GM21717 (cell line): ENCODE measurements around the gene APBB2.

Experiments used
- ATAC-seq: cut with Tn5 transposase; IDR thresholded peaks from one replicate; pipeline ENCODE4 v1.9.1; 2021; ENCODE audit warnings: mild to moderate bottlenecking, moderate library complexity; ENCODE audit not compliant: unreplicated experiment

The APBB2 gene

DNA sequence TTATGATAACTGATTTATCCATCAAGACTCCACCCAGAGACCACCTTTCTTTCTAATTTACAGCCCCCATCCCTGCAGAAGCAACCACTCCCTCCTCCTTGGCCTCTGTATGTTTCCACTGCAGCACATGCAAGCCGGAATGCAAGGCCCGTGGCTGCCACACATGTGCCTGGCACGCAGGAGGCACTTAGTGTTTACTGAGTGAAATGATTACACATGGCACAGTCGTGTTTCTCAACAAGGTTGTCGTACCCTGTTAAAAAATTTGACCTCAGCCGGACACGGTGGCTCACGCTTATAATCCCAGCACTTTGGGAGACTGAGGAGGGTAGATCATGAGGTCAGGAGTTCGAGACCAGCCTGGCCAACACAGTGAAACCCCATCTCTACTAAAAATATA, 104.3 kb downstream of the APBB2 start:
- ATAC-seq, result no peak

DNA sequence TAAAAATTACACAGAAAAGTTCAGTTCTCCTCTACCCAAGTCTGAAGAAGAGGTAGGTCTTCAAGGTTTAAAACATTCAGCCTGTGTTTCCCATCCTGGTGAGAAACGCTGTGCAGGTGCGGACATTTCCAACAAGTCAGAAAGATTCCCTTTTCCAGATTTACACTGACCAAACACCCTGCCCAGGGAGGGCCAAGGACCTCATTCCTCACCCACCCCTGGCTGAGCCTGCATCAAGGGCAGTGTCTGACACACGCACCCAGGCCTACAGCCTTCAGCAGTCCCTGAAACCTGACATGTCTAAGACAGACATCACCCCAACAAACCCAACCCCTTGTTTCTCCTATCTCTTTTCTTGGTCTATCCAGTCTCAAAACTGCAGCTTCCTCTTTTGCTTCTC, 105.9 kb downstream of the APBB2 start:
- no peak for ATAC-seq

DNA sequence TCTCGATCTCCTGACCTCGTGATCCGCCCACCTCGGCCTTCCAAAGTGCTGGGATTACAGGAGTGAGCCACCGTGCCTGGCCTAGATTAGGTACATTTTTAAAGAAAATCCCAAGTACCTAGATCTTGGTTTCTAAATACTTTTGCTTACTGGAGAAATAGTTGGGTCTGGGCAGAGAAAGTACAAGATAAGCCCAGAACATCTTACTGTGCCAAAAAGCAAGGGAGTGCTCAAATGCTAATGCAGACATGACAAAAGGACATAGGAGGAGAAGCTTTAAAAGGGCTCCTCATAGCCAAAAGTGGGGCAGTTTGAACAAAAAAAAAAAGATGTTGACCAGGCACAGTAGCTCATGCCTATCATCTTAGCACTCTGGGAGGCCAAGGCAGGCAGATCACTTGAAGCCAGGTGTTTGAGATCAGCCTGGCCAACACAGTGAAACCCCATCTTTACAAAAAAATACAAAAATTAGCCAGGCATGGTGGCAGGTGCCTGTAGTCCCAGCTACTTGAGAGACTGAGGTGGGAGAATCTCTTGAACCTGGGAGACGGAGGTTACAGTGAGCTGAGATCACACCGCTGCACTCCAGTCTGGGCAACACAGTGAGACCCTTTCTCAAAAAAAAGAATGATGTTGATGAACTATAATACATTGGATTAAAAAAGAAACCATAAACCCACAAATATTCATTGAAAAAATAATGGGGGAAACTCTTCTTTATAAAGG, 107.5 kb downstream of the APBB2 start:
- ATAC-seq, result no peak

DNA sequence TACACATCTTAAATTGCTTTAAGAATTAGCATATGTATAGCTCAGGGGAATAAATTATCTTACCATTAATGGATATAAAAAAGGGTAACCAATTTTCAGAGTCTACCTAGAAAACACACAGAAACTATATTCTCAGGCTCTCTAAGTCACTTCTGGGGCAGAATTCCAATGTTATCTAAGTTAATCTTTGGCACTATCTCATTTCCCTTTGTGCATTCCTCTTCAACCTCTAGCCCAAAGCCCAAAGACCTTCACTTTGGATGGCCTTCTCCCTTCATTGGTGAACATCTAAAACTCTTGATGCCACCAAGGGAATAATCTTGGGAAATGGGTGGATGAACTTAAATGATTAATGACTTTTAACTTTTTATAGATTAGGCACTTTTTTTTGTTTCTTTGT, 108.3 kb downstream of the APBB2 start:
- no peak for ATAC-seq

DNA sequence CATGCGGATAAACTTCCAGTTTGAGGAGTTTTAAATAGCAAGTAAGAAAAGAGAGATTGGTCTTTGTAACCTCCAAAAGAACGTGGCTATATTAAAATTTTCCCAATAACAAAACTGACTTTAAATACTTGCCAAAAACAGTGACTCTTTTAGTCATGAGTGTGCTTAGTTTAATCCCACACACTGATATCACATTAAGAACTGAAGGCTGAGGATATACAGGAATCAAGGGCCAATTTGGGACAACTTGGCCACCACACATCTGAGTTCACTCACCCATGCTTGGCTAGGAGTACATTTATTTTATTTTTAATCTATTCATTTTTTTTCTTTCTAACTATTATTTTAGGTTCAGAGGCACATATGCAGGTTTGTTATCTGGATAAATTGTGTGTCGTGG, 110.2 kb downstream of the APBB2 start:
- no peak for ATAC-seq

DNA sequence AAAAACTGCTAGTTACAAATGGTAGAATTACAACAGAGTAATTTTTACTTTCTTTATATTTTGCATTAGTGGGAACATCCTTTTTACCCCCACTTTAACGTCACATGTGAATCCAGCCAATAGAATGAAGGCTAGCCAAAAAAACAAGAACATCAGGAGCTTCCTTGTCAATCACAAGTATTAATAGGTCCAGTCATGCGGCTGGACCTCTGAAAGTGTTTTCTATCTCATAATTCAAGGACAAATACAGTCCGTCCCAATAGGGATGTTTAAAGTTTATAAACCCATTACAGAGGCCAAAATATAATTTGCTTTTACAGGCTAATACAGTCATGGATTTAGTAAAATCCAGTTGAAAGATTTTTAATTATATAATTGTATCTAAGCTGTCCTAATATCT, 110.7 kb downstream of the APBB2 start:
- no peak for ATAC-seq

DNA sequence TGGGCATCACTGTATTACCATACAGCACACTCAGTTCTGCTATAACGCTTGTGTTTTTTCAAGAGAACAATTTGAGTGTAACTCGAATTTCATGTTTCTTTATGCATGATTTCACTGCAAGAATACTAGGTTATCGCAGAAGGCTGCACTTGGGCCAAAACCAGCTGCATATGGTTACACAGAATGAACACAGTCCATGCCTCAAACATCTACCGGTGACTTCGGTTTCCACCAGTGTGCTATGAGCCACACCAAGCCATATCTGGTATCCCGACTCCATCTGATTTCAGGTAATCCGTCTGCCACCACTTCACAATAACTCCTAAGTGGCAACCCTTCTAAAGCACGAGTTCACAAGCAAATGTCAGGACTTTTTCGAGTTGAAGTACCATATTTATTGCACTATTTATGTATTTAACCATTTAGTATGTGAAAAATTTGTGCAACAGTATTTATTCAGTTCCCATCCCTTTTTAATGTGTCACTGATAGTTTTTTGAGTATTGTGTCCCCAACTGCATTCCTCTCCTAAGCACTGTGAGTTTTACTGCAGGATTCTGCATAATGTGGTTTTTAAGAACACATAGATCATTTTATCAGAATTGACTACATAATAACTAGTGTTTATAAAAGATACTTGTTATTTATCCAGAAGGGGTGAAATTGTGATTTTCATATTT, 111.8 kb downstream of the APBB2 start:
- ATAC-seq, result no peak

DNA sequence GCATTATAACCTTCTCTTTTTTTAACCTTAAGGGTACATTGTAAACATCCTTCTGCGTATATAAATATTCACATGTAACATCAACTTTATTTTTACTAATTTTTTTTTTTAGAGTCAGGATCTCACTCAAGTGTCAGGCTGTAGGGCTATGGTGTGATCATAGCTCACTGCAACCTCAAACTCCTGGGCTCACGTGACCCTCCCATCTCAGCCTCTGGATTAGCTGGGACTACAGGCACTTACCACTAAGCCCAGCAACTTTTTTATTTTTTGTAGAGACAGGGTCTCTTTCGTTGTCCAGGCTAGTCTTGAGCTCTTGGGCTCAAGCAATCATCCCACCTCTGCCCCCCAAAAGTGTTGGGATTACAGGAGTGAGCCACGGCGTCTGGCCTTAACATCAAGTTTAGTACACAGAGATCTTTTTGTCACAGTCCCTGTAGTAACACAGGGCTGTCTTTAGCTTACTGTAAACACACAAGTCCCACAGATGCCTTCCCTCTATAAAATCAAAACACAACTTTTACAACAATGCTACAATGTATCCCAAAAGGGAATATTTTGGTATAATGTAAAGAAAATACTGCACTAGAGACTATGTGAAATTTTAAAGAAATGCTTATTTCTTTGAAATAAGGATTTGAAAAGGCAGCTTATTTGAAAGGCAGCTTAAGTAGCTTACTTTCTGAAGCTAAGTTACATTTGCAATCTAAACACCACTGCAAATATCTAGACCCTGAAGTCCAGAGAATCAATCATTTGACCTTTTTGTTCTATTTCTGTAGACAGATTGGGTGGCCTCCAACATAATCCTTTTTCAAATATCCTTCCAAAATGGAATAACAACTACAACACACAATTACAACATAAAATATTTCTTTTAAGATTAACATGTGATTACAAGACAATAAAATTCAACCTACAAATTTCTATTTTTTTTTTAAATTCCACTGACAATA, 116.0 kb downstream of the APBB2 start:
- no peak for ATAC-seq

DNA sequence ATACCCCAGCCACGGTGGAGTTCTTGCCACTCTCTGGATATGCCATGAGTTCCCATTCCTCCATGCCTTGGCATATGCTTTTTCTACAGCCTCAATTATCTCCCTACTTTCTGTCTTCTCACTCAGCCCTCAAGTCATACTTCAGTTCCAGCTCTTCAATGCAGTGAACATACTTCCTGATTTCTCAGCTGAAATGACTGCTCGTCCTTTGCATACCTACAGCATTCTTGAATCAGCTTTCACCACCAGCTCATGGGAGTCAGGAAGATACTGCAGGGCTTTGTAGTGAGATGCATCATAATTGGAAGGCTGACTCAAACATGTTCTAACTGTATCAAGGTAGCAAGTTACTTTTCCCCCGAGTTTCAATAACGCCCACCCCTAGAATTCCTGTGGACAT, 118.4 kb downstream of the APBB2 start:
- no peak for ATAC-seq

DNA sequence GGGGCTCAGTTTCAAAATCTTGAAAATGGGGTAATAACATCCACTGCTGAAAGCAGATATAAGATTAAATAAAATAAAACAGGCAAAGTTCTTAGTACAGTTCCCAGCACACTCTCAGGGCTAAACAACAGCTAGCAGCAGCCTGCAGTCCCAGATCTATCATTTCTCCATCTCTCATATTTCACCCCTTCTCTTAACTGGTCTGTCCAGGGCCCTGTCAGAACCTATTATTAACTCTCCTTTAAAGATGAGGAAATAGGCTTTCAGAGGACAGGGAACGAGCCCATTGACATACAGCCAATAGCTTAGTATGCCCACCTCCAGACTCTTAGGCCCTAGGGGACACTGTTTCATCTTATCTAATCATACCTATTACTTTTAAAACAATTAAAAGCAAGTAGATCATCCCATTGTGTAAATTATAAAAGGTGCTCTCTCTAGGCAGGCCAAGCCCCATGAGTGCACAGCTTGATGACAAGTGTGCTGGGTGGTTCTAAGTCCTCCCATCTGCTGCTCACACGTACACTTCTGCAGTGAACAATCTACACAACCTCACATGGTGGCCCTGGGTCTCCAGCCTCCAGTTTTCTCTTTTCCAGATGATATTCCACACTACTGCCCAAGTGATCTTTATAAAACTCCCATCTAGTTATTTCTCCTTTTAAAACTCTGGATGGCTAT, 119.0 kb downstream of the APBB2 start:
- no peak for ATAC-seq

DNA sequence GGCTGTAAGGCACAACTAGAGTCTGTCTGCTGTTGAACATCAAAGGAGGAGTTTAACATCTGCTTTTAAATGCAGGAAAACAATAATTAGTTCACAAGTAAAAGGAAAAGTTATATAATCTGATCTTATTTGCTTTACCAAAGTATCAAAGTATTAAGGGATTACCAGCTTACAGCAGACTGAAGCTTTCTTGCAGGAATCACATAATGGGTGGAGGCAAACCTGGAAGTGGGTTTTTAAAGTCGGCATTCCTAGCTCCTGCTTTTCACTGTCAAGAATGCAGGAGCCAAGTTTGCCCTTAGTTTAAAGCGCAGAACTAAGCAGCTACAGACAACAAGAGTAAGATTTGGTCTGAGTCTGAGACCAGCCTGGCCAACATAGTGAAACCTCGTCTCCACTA, 122.2 kb downstream of the APBB2 start:
- no peak for ATAC-seq

DNA sequence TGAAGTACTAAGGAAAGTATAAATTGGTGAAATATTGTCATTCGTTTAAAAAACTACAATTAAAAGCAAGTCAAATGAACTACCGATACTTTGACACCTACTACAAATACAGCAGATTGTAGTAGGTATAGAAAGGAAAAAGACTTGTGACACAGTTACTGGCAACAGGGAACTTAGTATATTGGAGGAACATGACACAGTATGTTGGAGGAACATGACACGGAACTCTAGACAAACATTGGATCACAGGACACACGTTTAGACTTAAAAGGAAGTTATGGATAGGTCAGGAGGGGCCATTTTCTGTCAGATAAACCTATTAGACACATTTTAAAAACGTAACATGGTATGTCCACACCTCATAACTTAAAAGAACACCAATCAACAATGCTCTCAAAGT, 132.5 kb downstream of the APBB2 start:
- ATAC-seq, result no peak

DNA sequence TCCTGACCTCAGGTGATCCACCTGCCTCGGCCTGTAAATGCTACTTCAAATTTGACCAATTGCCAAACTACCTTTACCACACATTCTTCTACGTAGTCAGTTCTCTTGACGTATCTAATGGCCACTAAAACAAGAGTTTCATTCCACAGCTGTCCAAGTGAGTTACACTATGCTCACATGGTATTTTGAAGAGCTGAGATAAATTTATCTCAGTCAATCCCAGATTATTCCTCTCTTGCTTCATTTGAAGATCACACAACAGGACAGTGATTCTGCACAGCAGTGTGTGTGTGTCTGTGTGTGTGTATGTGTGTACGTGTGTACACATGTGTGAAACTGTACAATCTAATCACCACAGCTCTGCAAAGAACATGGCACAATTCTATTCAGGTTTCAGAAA, 133.4 kb downstream of the APBB2 start:
- no peak for ATAC-seq

DNA sequence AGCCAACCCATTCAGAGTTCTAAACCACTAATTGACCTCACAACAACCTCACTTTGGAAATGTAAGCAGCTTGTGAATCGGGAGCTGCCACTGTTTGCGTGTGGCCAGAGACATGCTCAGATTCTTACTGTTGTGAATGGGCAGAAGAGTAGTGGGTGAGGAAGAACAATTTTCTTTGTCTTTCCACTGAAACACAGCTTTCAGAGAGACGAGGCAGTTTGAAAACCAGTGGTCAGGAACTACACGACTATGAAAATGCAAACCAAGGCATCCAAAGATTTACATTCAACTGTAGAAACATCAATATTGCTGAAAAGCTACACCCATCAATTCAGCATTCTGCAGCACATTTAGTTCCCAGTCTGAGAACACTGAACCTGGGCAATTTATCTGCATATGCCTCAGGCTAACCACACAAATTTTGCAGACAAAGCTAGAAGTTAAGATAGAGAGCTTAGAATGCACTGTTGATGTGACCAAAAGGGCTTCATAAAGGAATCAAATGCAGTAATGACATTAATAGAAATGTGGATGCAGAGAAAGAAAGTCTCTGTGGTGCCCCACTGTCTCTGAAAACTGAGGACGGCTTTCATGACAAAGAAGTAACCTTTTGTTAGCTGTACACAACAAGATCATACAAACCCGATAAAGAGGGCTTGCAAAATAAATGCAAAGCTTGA, 134.3 kb downstream of the APBB2 start:
- no peak for ATAC-seq

DNA sequence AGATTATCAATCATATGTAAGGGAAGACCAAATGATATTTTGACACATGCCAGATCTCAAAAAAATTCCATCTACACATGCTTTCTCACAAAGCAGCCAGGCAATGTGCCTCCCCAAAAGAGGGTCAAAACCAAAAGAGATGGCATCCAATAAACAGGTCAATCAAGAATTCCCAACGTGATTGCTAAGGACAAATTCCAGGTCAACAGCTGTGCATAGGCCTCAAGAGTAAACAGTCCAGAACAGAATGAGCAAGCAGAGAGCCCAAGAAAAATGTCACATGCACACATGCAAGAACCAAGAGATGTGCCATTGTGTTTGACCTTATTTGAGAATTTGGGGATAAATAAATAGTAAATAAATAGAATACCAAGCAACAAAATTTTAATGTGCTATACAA, 136.7 kb downstream of the APBB2 start:
- no peak for ATAC-seq

DNA sequence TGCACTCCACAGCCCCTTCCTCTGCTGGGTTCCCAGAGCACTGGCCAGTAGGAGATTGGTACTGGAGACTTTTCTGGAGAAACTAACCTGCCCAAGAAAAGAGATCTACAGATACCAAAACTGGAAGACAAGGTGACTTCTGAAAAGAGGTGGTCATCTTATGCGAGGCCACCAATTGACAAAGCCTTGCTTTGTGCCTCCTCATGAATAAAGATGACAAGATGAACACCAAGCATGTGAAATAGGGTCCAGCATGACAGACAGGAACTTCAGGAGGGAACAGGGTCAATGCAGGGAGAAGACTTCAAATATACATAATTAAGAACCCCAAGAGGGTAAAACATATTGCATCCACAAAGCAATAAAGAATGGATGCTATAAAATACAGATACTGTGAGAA, 137.9 kb downstream of the APBB2 start:
- no peak for ATAC-seq

DNA sequence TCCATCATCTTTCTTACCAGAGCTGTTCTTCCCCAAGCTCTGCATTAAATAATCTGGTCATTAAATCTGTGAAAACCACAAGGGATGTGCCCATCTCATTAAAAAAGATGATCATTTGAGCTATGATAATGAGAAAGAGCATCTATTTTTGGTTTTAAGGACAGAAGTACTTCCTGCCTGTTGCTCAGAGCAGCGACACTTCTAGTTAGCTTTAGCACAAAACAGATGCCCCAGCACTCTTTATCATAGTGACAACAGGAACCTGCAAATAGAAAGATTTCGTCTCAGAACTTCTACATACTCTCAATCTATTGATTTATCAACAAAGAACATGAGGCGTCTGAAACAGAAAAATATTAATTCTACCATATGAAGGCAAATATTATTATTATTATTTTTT, 140.1 kb downstream of the APBB2 start:
- ATAC-seq, result no peak

DNA sequence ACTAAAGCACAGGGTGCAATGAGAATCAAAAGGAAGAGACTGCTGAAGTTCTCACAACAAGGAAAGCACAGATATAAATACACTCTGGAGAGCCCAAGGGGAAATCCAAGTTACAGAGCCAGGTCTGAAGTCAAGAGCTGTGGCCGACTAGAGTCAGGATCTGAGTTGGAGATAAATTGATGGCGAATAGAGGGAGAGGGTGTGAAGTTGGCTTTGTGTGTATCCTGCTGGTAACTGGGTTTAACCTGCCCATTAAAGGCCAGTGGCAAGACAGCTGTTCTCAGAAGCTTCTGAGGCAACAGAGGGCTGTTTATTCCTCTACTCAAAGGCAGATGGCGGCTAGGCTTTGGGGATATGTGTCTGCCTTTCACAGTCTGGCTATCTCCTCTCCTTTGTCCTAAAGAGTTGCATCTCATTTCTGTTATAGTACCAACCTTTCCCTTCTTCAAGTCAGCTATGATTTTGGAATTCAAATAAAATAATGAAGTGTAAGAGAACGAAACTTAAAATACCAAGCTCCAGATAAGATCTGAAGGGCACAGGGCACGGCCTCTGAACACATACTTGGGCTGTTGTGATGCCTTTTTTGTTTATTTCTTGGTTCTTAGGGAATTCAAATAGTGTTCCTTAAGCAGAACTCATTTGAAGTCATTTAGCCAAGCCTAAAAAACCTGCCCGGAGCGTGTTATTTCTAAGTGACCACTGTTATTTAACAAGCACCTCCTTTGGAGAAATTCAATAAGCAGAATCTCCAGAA, 142.1 kb downstream of the APBB2 start:
- no peak for ATAC-seq

DNA sequence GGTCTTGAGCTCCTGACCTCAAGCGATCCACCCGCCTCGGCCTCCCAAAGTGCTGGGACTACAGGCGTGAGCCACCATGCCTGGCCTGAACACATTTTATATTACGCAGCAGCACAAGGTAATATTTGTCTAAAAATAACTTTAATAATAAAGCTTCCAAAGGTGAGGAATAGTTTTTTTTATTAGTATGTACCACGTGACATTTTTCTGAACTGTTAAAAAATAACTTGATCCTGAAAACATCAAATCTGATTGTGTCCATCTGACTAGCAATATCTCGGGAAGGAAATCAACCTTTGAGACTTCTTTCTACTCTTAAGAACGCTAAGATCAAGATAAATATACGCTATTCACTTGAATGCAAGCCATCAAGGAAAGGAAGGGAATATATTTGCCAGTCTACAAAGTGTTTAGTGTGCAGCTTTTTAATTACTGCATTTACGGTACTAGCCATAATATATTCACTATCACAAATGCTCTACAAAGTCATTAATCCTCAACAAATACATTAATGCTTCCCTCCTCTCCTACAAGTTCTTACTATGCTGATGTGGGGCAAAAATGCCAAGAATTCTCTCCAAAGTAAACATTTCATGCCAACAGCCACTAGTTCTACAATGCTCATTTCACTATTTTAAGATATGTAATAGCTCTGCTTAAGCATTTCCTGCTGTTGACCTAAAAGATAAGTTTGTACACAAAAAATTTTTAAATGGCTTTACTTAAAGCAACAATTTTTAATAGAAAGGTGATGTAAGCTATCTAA, 143.6 kb downstream of the APBB2 start:
- no peak for ATAC-seq
